ENCODE data around the gene LAT. TPM values are rescaled to one million over a fixed set of nuclear protein-coding genes. Genes with fewer than 3 reads are reported as not detected.

The LAT gene, protein sequence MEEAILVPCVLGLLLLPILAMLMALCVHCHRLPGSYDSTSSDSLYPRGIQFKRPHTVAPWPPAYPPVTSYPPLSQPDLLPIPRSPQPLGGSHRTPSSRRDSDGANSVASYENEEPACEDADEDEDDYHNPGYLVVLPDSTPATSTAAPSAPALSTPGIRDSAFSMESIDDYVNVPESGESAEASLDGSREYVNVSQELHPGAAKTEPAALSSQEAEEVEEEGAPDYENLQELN
- 0.56 and 0.93 TPM in 2 replicates for total RNA-seq

DNA sequence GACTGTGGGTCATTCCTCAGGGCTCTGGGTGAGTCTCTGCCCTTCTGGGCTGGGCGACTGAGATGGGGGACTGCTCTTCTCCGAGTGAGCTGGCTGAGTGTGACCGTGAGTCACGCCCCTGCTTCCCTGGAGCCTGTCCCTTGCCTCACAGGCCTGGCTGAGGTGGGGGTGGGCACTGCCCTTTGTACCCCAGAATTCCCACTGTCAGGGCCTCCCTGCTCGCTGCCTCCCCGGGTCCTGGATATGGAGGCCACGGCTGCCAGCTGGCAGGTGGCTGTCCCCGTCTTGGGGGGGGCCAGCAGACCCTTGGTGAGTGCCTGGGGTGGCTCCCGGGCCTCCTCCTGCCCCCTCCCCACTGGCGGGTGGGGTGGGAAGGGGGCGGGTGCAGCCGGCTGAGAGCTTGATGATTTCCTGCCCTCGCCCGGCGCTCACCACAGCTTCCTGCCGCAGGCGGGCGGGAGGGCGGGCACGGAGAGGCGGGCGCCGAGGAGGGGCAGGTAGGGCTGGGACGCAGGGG, at the start of gene LAT:
Gene LAT (plus strand): TSS at position 434 of the 517 bp plus-strand sequence. CDS start 366 bp downstream, outside the sequence.

DNA sequence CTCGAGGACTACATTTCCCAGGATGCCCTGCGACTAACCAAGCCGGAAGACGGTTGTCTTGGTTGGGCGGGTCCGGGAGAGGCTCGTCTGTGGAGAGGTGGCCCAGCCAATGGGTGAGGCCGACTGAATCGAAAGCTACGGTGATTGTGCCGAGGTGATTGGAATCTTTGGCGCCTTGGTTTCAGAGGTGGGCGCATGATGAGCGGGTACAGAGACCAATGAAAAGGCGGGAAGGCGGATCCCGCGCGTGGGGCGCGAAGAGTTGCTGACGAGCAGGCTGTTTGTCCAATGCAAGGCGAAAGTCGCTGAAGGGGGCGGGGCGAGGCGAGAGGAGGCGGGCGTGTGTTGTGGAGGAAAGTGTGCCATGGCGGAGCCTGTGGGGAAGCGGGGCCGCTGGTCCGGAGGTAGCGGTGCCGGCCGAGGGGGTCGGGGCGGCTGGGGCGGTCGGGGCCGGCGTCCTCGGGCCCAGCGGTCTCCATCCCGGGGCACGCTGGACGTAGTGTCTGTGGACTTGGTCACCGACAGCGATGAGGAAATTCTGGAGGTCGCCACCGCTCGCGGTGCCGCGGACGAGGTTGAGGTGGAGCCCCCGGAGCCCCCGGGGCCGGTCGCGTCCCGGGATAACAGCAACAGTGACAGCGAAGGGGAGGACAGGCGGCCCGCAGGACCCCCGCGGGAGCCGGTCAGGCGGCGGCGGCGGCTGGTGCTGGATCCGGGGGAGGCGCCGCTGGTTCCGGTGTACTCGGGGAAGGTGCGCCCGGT, 34.0 kb upstream of the LAT start, which contains the start of gene NFATC2IP:
Gene NFATC2IP (plus strand): TSS at position 290 of the 762 bp plus-strand sequence. CDS start 75 bp downstream, at position 365.

GRCh38 chr16:28974437-28975157, 10.3 kb upstream of the LAT start, which contains the start of gene SPNS1:
SPNS1 (plus strand) TSS chr16:28974778; CDS start chr16:28975152, 374 bp downstream.

Other genes starting within 250 kb of the LAT start
- gene NPIPB9, start 233.3 kb upstream of the LAT start, total RNA-seq = 1.0 TPM in 1 of 2 replicates, not detected in the other
- 51.1 and 69.8 TPM in 2 replicates for gene ATXN2L, start 162.1 kb upstream of the LAT start, total RNA-seq
- gene TUFM, start 138.7 kb upstream of the LAT start, total RNA-seq = 116 and 129 TPM in 2 replicates
- gene SH2B1, start 121.2 kb upstream of the LAT start, total RNA-seq = 20.7 and 28.6 TPM in 2 replicates
- gene ATP2A1, start 106.6 kb upstream of the LAT start, total RNA-seq = not detected in 2 replicates
- gene RABEP2, start 59.8 kb upstream of the LAT start, total RNA-seq = 18.1 and 27.3 TPM in 2 replicates
- gene CD19, start 53.1 kb upstream of the LAT start, total RNA-seq = not detected in 2 replicates
- 9.5 and 14.2 TPM in 2 replicates for gene NFATC2IP, start 34.1 kb upstream of the LAT start, total RNA-seq
- 30.3 and 33.2 TPM in 2 replicates for gene SPNS1, start 10.3 kb upstream of the LAT start, total RNA-seq